HG03135 (cell line): ENCODE data around the gene FSTL4.
"Not testable (repeated sequence)": the region's sequence is repeated elsewhere in the genome, so short reads cannot be mapped to it uniquely, and the experiment has no call there.

Experiments
- ATAC-seq: cut with Tn5 transposase; IDR thresholded peaks from one replicate; pipeline ENCODE4 v1.9.1; 2021; ENCODE audit warnings: mild to moderate bottlenecking, moderate library complexity; ENCODE audit not compliant: unreplicated experiment

FSTL4 gene

GRCh38 chr5:133559960-133560359 lies 52.4 kb downstream of the FSTL4 start:
- ATAC-seq = no peak

GRCh38 chr5:133556551-133556950 lies 55.8 kb downstream of the FSTL4 start:
- no peak for ATAC-seq

DNA sequence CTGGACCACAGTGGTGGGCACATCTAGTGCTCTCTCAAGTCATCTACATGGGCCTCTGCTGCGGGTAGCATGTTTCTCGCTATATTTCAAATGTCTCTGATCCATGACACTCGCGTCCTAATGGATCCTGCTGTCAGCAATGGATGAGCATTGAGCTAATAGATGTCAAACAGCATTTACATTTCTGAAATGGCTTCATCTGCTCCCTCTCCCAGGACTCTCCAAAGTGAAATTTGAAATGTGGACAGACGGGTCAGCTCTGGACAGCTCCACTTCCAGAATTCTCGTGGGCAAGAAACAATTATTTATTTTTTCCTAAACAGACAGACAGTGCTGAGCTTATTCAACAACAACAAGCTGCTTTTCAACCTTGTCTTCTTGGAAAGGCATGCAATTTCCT lies 58.1 kb downstream of the FSTL4 start:
- no peak for ATAC-seq

DNA sequence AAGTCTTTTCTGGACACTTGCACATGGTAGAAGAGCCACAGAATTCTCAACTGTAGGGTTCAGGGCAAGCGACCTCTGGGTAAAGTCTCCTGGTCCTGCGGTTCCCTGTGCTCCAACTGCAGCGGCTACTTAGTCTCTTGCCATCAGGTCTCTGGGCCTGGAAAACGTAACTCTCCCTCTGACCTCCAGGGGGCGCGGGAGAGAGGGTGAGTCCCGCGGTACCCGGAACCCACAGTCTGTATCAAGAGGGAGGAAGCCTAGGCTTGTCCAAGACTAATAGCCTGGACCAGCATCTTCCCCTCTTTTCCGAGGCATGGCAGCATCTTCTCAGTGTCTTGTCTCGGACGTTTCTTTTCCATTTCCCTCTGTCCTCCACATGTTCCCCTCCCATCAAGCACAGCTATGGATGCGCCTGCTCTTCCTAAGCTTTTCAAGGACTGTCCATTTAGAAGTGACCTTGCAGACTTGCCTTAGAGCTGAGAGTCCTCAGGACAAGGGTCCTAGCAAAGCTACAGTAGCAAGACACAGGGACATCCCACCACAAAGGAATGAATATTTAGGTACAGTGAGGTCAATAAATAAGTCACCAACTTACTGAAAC lies 59.3 kb downstream of the FSTL4 start:
- ATAC-seq = peak; percentile 79

DNA sequence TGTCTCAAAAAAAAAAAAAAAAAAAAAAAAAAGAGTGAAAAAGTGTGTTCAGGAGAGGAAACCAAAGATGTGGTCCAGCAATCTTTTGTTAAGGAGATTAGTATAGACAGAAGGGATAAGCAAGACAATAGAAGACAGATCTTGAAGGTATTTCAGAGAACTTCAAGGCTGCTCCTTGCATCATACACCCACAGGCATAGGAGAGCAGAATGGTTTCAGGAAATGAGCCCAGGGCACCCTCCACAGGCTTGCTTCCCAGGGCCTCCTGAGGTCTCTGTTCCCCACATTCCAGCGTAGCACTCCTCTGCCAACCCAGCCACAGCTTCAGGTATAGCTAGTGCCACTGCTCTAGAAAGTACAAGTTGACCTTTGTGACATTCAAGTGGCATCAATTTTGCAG lies 65.8 kb downstream of the FSTL4 start:
- no peak for ATAC-seq

- ATAC-seq = no peak
Measured at GRCh38 chr5:133544346-133544745, 68.0 kb downstream of the FSTL4 start.

GRCh38 chr5:133539818-133540217 lies 72.5 kb downstream of the FSTL4 start:
- no peak for ATAC-seq

DNA sequence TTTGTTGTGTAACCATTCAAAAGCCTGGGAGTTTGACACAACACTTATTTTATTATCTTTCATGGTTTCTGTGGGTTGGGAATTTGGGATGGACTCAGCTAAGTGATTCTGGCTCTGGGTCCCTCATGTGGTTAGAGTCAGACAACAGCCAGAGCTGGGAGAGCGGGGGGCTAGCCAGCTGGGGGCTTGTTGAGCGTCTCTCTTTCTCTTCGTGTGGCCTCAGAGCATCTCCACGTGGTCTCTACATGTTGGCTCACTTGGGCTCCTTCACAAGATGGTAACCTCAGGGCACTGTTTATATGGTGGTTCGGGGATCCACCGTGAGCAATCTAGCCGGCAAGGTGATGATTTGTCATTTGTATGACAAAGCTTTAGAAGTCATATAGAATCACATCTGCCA lies 73.6 kb downstream of the FSTL4 start:
- no peak for ATAC-seq

DNA sequence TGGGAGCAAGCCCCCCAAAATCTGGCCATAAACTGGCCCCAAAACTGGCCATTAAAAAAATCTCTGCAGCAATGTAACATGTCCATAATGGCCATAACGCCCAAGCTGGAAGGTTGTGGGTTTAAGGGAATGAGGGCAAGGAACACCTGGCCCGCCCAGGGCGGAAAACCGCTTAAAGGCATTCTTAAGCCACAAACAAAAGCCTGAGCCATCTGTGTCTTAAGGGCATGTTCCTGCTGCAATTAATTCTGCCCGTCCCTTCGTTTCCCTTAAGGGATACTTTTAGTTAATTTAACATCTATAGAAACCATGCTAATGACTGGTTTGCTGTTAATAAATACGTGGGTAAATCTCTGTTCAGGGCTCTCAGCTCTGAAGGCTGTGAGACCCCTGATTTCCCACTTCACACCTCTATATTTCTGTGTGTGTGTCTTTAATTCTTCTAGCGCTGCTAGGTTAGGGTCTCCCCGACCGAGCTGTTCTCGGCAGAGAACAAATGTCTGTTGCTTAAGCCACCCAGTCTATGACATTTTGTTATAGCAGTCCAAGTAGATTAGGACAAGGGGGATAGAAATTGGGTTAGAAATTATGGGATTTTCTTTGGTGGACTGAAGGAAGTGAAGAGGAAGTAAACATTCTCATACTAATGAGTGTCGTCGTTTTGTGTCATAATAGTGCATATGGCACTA lies 77.0 kb downstream of the FSTL4 start:
- not testable (repeated sequence) for ATAC-seq

DNA sequence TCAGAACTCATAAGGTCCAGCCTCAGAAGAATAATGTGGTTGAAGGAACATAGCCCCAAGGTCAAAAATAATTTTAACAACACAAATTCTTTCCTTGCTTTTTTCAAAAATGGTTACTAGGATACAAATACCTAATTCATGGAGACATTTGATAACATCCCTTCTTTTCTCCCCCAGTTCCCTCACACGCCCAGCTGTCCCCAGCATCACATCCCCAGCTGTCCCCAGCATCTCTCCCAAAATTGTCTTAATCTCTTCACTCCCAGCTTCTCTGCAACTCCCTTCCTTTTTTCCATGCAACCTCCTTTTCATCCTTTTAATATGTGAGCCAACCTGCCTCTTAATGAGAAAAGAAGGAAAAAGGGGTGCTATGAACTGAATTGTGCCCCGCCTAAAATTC lies 77.8 kb downstream of the FSTL4 start:
- no peak for ATAC-seq

GRCh38 chr5:133533541-133533940 lies 78.8 kb downstream of the FSTL4 start:
- ATAC-seq = no peak

GRCh38 chr5:133531594-133531993 lies 80.7 kb downstream of the FSTL4 start:
- ATAC-seq = no peak

DNA sequence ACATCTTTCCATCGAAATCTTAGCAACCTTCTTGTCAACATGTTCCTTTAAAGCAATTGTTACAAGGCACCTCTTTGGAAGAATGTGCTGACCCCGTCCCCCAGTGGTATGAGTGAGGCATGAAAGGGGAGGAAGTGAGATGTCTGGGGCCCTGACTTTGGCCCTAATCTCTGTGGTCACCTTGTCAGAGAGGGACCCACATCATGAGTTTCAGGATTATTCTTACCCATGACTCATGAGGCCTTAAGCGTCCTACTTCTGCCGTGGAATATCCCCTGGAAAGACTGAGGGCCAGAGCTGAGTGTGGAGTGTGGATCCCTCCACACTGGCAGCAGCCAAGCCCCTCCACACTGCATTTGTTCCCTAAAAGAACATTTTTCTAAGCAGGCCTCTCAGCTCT lies 81.2 kb downstream of the FSTL4 start:
- peak; percentile 55 for ATAC-seq

GRCh38 chr5:133530270-133530669 lies 82.1 kb downstream of the FSTL4 start:
- ATAC-seq = no peak

DNA sequence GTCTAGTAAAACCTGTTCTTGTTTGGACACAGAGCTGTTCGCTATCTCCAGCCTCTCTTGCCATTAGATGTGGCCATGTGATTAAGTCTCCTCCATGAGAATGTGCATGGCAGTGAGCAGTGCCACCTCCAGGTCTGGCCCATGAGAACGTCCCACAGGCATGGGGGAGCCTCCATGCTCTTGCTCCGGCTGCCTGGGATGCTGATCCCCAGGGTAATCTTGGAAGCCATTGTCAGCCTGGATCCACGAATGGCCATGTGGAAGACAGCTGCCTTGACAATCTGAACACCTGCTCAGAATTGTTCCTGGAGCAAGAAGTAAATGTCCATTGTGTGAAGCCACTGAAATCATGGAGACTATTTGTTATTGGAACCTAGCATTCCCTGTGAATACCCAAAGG lies 83.5 kb downstream of the FSTL4 start:
- no peak for ATAC-seq

DNA sequence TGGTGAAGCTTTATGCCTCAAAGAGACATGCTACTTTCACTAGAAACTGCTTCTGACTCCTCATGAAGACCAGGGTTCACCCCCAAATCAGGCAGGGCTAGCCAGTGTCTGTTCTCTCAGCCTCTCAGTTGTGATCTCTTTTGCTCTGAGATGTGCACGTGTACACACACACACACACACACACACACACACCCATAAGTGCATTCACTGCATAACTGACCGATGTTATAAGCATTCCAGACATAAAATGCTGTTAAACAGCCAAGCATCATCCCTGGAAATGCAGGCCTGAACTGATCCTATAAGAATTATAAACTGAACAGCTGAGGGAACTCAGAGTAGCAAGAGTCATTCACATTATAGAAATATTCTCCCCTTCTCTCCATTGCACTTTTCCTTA lies 85.0 kb downstream of the FSTL4 start:
- ATAC-seq = no peak

GRCh38 chr5:133526368-133526767 lies 86.0 kb downstream of the FSTL4 start:
- no peak for ATAC-seq

- ATAC-seq = no peak
Measured at GRCh38 chr5:133525126-133525525, 87.2 kb downstream of the FSTL4 start.

GRCh38 chr5:133524666-133525065 lies 87.7 kb downstream of the FSTL4 start:
- no peak for ATAC-seq

DNA sequence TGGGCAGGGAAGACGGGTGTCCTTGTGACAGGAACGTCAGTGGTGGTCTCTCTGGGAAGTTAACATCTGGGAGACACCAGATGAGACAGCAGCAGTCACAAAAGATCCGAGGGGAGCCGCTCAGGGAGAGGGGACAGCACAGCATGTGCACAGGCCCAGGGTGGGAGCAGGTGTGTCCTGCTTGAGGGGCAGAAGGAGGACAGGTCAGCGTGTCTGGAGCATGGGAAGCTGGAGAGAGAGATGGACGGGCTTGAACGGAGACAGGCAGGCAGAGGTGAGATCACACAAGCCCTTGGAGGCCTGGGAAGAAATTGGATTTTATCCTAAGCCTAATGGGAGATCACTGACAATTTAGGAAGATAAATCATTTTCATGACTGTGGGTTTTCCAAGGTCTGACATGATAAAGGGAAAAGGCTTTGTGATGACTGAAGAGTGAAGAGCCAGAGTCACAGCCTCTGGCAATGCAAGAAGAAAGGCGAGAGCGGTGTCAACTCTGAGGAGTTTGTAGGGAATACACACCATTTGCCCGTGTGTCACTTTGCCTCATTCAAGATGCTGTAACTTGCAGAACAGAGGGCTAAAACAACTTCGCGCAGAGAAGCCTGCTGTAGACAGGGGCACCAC lies 88.3 kb downstream of the FSTL4 start:
- ATAC-seq = no peak

DNA sequence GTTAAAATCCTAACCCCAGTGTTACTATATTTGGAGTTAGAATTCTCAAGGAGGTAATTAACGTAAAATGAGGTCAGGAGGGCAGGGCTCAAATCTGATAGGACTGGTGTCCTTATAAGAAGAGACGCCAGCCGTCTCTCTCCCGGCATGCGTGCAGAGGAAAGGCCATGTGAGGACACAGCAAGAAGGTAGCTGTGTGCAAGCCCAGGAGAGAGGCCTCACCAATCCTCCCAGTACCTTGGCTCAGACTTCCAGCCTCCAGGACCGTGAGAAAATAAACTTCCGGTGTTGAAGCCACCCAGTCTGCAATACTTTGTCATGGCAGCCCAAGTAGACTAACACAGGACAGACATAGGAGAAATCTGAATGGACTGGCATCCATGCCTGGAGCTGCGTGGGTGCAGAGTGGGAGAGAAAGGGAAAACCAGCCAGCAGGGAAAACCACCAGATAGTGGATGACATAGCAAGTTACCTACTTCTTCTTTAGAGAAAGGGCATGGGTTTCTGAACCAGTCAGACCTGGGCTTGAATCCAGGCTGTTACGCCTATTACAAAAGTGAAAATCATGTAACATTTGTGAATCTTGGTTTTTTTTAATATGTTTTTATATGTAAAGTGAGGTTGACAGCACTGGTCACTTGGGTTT lies 89.2 kb downstream of the FSTL4 start:
- no peak for ATAC-seq

DNA sequence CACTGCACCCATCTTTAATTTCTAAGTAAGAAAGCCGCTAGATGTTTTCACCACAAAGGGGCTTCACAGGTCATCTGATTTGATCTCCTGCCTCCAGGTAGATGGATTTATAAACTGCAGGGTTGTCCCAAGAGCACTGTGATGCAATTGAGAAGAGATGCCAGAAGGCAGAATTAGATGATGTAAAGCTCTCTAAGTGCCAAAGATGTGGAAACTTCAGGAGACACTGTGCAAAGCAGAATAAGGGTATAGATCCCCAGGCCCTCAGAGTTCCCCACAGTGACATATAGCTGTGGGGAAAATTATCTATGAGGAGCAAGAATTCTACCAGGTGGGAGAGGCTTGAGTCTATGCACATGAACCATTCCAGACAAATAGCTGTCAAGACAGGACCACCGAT lies 90.5 kb downstream of the FSTL4 start:
- ATAC-seq = no peak
